Measurements from ENCODE around the gene MIX23. TPM values are rescaled to one million over a fixed set of nuclear protein-coding genes. Genes with fewer than 3 reads are reported as not detected.

MIX23 gene
- total and polyA plus RNA-seq, 10 of the 15 experiments (the other 5 are each of a cell fraction or from before 2014, with no cell fraction given), result 30.0 to 176 (median 62.4) TPM

DNA sequence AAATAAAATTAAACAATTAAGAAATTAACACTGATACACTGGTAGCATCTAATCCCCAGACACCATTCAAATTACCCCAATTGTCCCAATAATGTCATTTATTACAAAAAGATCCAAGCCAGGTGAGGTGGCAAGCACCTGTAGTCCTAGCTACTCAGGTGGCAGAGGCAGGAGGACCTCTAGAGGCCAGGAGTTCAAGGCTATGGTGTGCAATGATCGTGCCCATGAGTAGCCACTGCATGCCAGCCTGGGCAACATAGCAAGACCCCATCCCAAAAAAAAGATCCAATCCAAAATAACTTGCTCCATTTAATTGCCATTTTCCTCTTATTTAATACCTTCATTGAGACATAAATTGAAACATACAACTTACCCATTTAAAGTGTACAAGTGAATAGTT, 40.2 kb downstream of the MIX23 start (continued):
- TF ChIP-seq, protein P1, sequence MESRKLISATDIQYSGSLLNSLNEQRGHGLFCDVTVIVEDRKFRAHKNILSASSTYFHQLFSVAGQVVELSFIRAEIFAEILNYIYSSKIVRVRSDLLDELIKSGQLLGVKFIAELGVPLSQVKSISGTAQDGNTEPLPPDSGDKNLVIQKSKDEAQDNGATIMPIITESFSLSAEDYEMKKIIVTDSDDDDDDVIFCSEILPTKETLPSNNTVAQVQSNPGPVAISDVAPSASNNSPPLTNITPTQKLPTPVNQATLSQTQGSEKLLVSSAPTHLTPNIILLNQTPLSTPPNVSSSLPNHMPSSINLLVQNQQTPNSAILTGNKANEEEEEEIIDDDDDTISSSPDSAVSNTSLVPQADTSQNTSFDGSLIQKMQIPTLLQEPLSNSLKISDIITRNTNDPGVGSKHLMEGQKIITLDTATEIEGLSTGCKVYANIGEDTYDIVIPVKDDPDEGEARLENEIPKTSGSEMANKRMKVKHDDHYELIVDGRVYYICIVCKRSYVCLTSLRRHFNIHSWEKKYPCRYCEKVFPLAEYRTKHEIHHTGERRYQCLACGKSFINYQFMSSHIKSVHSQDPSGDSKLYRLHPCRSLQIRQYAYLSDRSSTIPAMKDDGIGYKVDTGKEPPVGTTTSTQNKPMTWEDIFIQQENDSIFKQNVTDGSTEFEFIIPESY (IDR thresholded peaks at IDR 0.05), result no peak
- TF ChIP-seq, protein P2, sequence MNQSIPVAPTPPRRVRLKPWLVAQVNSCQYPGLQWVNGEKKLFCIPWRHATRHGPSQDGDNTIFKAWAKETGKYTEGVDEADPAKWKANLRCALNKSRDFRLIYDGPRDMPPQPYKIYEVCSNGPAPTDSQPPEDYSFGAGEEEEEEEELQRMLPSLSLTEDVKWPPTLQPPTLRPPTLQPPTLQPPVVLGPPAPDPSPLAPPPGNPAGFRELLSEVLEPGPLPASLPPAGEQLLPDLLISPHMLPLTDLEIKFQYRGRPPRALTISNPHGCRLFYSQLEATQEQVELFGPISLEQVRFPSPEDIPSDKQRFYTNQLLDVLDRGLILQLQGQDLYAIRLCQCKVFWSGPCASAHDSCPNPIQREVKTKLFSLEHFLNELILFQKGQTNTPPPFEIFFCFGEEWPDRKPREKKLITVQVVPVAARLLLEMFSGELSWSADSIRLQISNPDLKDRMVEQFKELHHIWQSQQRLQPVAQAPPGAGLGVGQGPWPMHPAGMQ (IDR thresholded peaks at IDR 0.05; ENCODE audit: borderline replicate concordance), result no peak
- TF ChIP-seq TCF7 (IDR thresholded peaks at IDR 0.05; ENCODE audit: borderline replicate concordance) (no peak), MYC (IDR thresholded peaks at IDR 0.05; ENCODE audit: insufficient read depth, insufficient read length, insufficient replicate concordance, low read length, severe bottlenecking) (no peak)

DNA sequence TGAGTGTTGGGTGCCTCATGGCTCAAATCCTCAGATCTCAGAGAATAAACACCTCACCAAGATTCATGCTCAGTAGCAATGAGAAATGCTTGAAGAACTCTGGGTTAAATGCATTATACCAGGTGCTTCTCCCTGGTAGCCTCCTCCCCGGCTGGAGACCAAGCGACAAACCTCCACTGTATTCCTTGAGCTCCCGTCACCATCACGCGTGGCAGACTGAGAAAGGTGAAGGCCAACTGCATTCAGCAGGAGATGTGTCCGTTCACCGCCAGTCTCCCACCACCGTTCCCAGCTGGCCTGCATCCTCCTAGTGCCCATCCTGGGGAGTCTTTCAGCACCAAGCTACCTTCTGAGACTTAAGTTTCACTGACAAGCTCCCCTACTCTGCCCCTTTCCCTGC, 50.5 kb downstream of the MIX23 start:
- Histone ChIP-seq H3K4me1 (ENCODE audit: control insufficient read depth, insufficient read depth, low read length) (peaks cover 5% of the 10 kb centered on the region), H3K4me2 (ENCODE audit: control insufficient read depth, insufficient read depth) (no peak overlapping the region), H3K9ac (ENCODE audit: control insufficient read depth, insufficient read depth, low read length) (no peak overlapping the region), H3K27me3 (replicated peaks in 1 of 2; ENCODE audit: control insufficient read depth in 2 of 2, insufficient read depth in 2 of 2, low read length in 1 of 2) (no peaks in the 10 kb centered on the region), H3K4me3 (no peak overlapping the region), H3K27ac (ENCODE audit: control insufficient read depth, insufficient read depth) (no peak overlapping the region), H3K36me3 (ENCODE audit: control insufficient read depth in 2 of 2, insufficient read depth in 2 of 2, low read length in 1 of 2) (no peaks in the 10 kb centered on the region), H2AFZ (ENCODE audit: control insufficient read depth, low read depth, low read length) (no peak overlapping the region), H4K20me1 (ENCODE audit: control insufficient read depth, insufficient read depth) (no peaks in the 10 kb centered on the region), H3K9me3 (replicated peaks; ENCODE audit: control insufficient read depth, insufficient read depth, low read length) (no peaks in the 10 kb centered on the region), H3K79me2 (ENCODE audit: control insufficient read depth, insufficient read depth, low read length) (no peaks in the 10 kb centered on the region)
- WGBS (ENCODE audit: insufficient coverage, insufficient replicate concordance, low lambda C conversion rate, missing lambda C conversion rate), result 75% methylated on average over 8 of the region's 8 CpGs
- no TSS peak for BruUV-seq (replicated peaks)
- FAIRE-seq (no peak), ATAC-seq (no peak), DNase-seq (ENCODE audit: low read depth, low spot score) (no peak)
- RAD21 ChIA-PET (ENCODE audit: unreplicated experiment), result interaction anchor here (0.6 to 1.0 kb wide), 2 partner anchors 24 to 64 kb away, joined by 3 to 4 read pairs; no protein-coding TSS in a partner anchor
- intact Hi-C loops (cut with micrococcal nuclease; ENCODE audit: unreplicated experiment) (no loop called here), in situ Hi-C loops (cut with MboI) (no loop called here)
- SMC1A ChIA-PET (ENCODE audit: uncharacterized antibody, unreplicated experiment), result no interaction called here
- CTCF ChIA-PET, result interaction anchor here (1.1 kb wide), 1 partner anchor 26 kb away, joined by 3 read pairs; no protein-coding TSS in a partner anchor
- POLR2A ChIA-PET, result no interaction called here
- TF ChIP-seq MTA2 (IDR thresholded peaks at IDR 0.05; ENCODE audit: low read depth), result no peak
- no peak for TF ChIP-seq DPF2 (IDR thresholded peaks at IDR 0.05)
- no peak for TF ChIP-seq SMAD5 (IDR thresholded peaks at IDR 0.05; ENCODE audit: low read depth)
- TF ChIP-seq FOXK2 (IDR thresholded peaks at IDR 0.05), result no peak
- no peak for TF ChIP-seq PAX8 (IDR thresholded peaks at IDR 0.05)
- TF ChIP-seq, protein P3, sequence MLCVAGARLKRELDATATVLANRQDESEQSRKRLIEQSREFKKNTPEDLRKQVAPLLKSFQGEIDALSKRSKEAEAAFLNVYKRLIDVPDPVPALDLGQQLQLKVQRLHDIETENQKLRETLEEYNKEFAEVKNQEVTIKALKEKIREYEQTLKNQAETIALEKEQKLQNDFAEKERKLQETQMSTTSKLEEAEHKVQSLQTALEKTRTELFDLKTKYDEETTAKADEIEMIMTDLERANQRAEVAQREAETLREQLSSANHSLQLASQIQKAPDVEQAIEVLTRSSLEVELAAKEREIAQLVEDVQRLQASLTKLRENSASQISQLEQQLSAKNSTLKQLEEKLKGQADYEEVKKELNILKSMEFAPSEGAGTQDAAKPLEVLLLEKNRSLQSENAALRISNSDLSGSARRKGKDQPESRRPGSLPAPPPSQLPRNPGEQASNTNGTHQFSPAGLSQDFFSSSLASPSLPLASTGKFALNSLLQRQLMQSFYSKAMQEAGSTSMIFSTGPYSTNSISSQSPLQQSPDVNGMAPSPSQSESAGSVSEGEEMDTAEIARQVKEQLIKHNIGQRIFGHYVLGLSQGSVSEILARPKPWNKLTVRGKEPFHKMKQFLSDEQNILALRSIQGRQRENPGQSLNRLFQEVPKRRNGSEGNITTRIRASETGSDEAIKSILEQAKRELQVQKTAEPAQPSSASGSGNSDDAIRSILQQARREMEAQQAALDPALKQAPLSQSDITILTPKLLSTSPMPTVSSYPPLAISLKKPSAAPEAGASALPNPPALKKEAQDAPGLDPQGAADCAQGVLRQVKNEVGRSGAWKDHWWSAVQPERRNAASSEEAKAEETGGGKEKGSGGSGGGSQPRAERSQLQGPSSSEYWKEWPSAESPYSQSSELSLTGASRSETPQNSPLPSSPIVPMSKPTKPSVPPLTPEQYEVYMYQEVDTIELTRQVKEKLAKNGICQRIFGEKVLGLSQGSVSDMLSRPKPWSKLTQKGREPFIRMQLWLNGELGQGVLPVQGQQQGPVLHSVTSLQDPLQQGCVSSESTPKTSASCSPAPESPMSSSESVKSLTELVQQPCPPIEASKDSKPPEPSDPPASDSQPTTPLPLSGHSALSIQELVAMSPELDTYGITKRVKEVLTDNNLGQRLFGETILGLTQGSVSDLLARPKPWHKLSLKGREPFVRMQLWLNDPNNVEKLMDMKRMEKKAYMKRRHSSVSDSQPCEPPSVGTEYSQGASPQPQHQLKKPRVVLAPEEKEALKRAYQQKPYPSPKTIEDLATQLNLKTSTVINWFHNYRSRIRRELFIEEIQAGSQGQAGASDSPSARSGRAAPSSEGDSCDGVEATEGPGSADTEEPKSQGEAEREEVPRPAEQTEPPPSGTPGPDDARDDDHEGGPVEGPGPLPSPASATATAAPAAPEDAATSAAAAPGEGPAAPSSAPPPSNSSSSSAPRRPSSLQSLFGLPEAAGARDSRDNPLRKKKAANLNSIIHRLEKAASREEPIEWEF (IDR thresholded peaks at IDR 0.05; ENCODE audit: insufficient replicate concordance, low read depth, low read length), result no peak
- TF ChIP-seq, protein P4, sequence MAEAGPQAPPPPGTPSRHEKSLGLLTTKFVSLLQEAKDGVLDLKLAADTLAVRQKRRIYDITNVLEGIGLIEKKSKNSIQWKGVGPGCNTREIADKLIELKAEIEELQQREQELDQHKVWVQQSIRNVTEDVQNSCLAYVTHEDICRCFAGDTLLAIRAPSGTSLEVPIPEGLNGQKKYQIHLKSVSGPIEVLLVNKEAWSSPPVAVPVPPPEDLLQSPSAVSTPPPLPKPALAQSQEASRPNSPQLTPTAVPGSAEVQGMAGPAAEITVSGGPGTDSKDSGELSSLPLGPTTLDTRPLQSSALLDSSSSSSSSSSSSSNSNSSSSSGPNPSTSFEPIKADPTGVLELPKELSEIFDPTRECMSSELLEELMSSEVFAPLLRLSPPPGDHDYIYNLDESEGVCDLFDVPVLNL (IDR thresholded peaks at IDR 0.05; ENCODE audit: low read depth, low read length), result no peak
- no peak for TF ChIP-seq JUNB (IDR thresholded peaks at IDR 0.05)
- TF ChIP-seq, protein P5, sequence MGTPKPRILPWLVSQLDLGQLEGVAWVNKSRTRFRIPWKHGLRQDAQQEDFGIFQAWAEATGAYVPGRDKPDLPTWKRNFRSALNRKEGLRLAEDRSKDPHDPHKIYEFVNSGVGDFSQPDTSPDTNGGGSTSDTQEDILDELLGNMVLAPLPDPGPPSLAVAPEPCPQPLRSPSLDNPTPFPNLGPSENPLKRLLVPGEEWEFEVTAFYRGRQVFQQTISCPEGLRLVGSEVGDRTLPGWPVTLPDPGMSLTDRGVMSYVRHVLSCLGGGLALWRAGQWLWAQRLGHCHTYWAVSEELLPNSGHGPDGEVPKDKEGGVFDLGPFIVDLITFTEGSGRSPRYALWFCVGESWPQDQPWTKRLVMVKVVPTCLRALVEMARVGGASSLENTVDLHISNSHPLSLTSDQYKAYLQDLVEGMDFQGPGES (IDR thresholded peaks at IDR 0.05), result no peak

Data from GM12878 (cell line).